ENCODE results near the gene SLC30A7.
"Not testable (repeated sequence)": the region's sequence is repeated elsewhere in the genome, so short reads cannot be mapped to it uniquely, and the experiment has no call there.

SLC30A7 gene

DNA sequence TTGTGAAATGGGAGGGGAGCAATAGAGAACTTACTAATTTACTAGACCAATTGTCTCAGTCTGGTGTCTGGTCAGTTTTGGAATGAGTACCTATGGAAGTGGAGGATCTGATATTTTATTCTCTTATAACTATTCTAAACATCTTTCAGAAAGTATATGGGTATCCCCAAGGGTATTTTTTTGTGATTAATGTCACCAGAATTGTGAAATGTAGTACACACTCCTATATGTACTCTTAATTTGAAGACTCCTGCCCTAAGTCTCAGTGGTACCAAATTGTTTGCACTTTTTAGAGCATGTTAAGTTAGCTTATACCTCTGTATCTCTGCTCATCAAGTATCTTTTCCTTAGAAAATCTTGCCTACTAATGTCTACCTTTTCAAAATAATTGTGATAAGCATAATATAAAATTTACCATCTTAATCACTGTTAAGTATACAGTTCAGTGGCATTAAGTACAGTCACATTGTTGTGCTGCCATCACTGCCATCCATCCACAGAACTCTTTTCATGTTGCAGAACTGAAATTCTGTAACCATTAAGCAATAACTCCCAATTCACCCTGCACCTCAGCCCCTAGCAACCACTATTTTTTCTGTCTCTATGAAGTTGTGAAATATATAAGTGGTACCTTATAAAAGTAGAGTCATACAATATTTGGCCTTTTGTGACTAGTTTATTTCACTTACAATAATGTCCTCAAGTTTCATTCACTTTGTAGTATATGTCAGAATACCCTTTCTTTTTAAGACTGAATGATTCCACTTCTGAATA lies 40.5 kb downstream of the SLC30A7 start:
- no peak for DNase-seq (ENCODE audit: low read depth)

DNA sequence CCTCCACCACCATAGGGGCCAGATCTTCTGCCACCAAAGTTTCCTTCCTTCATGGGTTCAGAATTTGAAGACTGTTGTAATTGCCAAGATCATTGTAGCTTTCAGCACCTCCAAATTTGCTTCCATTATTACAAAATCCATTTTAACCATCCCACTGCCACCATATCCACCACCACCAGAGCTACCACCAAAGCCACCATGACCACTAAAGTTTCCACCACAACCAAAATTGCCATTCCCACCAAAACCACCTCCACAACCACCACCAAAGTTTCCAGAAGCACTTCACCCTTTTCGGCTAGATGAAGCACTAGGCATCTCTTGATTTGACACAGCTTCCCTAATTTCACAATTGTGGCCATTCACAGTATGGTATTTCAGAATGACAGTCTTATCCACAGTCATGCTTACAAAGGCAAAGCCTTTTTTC lies 45.2 kb downstream of the SLC30A7 start:
- DNase-seq (ENCODE audit: low read depth) = no peak

DNA sequence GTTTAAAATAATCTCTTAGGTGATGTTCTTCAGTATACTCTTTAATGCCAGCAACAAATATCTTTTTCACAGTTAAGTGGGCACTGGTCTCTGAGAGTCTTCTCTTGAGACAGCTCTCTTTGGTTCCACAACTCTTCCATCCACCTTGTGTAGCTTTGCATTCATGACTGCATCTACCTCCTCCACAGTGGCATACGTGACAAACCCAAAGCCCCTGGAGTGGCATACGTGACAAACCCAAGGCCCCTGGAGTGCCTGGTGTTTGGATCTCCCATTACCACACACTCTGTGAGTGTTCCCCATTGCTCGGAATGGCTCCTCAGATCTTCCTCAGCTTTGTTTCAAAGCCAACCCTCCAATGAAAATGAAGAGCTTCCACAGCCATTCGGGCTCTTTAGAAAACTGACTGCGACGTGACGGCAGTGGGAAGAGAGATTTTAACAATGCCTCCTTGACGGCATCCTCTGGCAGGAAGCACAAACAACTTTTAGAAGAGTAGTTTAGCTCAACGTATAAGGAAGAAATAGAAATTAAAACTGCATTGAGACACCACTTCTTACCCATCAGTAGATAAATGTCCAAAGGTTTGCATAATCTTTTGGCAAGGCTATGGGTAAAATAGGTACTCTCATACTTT lies 45.8 kb downstream of the SLC30A7 start:
- no peak for DNase-seq (ENCODE audit: low read depth)

DNA sequence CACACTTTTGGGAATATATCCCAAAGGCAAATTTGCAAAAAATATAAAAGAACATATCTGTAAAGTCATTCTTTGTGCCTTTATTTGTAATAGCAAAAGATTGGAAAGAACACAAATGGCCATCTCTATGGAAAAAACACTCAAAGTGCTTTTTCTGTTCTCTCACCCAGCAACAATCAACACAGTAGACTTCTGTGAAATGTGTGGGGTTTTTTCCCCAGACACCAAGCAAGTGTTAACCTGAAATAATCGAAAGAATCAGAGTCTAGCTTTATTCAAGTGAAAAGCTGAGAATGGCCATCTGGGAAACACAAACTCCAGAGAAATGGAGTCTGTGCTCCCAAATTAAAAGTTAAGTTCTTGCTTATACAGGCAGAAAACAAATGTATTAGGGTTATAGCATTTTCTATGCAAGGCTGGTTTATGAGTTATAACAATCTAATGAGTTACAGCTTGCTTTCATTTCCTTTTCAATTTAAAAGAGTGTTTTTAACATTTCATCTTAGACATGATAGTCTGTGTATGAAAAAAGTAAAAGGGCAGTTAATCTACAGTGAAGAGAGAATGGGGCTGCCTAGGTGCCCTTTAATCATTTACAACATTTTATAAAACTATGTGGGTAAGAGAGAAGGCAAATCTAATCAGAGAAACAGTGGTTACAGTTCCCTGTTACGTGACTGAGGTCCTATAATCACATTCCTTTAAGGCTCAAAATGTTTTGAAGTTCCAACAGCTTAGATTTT lies 46.6 kb downstream of the SLC30A7 start:
- no peak for DNase-seq (ENCODE audit: low read depth)

- peak; percentile 38 for DNase-seq (ENCODE audit: low read depth)
These were observed 47.6 kb downstream of the SLC30A7 start for GRCh38 chr1:100943533-100943932.

GRCh38 chr1:100946064-100946463 lies 50.2 kb downstream of the SLC30A7 start:
- not testable (repeated sequence) for DNase-seq (ENCODE audit: low read depth)

- not testable (repeated sequence) for DNase-seq (ENCODE audit: low read depth)
These were observed 51.9 kb downstream of the SLC30A7 start for GRCh38 chr1:100947816-100948215.

GRCh38 chr1:100948721-100949405 lies 53.0 kb downstream of the SLC30A7 start:
- not testable (repeated sequence) for DNase-seq (ENCODE audit: low read depth)

- DNase-seq (ENCODE audit: low read depth) = peak; percentile 45
These were observed 53.7 kb downstream of the SLC30A7 start for GRCh38 chr1:100949515-100950158.

DNA sequence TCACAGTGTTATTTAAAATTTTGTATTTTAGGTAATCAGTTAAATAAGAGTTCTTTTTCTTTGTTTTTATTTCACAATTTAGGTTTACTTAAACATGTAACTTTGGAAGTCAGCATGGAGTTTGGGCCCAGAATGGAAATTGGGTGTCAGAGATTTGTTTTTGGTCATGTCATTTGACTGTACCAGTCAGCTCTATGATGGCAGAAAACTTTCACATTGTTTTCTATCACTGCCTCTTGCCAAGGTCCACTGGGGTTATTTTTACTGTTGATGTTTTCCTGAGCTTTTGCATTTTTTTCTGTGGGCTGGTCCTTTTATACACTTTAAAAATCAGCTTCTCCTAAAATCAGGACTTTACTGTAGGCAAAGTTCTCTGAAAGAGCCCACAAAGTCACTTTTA lies 54.4 kb downstream of the SLC30A7 start:
- DNase-seq (ENCODE audit: low read depth) = no peak

DNA sequence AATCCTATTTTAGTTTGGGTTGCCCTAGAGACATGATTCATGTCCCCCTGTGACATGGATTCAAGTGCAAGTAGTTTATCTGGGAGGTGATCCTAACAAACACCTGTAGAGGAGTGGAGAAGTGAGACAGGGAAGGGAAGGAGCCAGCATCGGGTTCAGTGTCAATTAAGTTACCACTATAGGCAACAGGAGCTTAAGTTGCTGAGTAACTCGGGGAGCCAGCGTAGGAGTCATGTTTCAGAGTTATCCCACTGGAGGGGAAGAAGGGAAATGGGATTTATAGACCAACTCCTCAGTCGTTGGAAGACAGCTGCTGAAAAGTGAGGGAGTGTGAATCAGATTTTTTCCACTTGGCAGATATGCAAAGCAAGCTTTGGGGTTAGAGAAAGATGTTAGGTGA lies 54.9 kb downstream of the SLC30A7 start:
- DNase-seq (ENCODE audit: low read depth) = peak; percentile 73

GRCh38 chr1:100952104-100952745 lies 56.3 kb downstream of the SLC30A7 start:
- no peak for DNase-seq (ENCODE audit: low read depth)

DNA sequence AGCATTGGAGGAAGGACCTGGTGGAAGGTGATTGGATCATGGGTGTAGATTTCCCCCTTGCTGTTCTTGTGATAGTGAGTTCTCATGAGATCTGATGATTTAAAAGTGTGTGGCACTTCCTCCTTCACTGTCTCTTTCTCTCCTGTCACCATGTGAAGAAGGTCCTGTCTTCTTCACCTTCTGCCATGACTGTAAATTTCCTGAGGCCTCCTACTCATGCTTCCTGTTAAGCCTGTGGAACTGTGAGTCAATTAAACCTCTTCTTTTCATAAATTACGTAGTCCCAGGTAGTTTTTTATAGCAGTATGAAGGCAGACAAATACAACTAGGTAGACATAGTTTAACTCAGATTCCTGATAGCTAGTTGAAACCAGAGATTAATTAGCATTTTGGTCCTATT lies 57.1 kb downstream of the SLC30A7 start:
- not testable (repeated sequence) for DNase-seq (ENCODE audit: low read depth)

- DNase-seq (ENCODE audit: low read depth) = no peak
These were observed 58.3 kb downstream of the SLC30A7 start for GRCh38 chr1:100953960-100954730.

DNA sequence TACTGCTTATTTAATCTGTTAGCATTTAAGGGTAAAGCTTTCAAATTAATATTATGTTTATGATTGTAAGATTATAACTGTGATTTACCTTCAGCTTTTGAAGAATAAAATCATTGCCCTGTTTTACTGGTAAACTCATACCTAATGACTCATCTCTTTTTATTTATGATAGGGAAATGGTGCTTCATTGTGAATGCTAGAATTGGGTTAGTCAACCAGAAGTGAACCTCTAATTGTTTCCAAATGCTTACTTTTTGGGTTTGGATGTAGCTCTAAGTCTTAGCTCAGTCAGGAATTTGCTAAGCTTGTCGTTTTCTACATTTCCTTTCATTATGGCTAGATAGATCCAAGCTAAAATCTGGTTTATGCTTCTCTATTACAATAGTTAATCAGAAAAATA lies 59.4 kb downstream of the SLC30A7 start:
- peak; percentile 85 for DNase-seq (ENCODE audit: low read depth)

DNA sequence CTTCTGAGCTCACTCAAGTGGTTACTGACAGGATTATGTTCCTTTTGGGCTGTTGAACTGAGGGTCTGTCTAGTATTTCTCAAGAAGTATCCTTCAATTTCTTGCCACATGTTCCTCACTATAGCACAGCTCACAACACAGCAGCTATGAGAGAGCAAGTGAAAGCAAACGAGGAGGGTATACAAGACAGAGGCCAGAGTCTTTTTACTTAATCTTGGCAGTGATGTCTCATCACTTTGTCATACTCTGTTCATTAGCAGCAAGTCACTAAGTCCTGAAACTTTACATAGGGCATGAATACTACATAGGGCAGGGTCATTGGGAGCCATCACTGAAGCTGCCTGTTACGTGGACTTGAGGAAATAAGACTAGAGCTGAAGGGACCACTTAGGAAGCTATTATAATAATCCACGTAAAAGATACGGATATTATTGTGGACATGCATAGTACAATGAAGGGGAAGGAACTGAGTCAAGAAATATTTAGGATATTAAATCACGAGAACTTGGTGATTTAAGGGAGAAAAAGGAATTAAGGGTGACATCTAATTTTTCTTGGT lies 63.7 kb downstream of the SLC30A7 start:
- DNase-seq (ENCODE audit: low read depth) = peak; percentile 21

DNA sequence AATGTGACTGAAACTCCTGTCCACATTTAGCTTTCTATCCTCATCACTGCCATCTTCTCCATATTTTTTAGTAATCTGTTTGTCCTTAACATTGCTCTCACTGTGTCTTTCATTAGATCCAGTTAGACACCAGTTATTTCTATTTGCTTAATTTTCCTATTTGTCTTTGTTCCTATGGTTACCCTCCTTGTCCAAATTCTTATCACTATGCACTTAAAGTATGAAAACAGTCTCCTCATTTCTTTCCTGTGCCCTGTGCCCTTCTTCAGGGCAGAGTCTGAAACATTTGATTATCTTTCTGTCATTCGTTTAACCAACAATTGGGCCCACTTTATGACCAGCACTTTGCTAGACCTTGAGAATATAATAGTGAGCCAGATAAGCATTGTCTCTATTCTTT lies 64.2 kb downstream of the SLC30A7 start:
- DNase-seq (ENCODE audit: low read depth) = no peak

- DNase-seq (ENCODE audit: low read depth) = no peak
These were observed 72.7 kb downstream of the SLC30A7 start for GRCh38 chr1:100968621-100969020.

GRCh38 chr1:100969327-100969726 lies 73.4 kb downstream of the SLC30A7 start:
- DNase-seq (ENCODE audit: low read depth) = no peak

DNA sequence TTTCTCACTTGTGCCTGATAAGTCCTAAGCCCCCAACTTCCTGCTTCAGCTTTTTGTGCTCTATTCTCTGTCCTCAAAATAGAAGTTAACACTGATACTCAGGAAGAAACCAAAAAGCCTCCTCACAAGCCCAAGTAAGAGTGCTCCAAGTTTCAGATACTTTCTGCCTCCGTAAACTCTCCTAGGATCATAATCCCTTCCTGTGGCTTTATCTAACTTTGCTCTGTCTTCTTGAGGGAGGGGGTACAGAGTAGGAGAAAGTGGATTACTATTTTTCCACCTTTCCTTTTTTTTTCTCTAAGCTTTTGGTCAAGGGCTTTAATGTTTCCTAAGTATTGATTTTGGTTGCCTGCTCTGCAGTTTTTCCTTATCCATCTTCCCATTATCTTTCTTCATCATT lies 75.1 kb downstream of the SLC30A7 start:
- DNase-seq (ENCODE audit: low read depth) = no peak
